GM21786 (cell line): ENCODE data around the gene SPA17.
A peak's percentile ranks its signal among the peaks of the same experiment; 100 is the strongest.

Experiments used
- ATAC-seq: cut with Tn5 transposase; IDR thresholded peaks from one replicate; pipeline ENCODE4 v1.9.1; 2021; ENCODE audit not compliant: unreplicated experiment

Gene SPA17

GRCh38 chr11:124719534-124719933 lies 45.8 kb downstream of the SPA17 start:
- no peak for ATAC-seq

GRCh38 chr11:124722176-124722575 lies 48.5 kb downstream of the SPA17 start:
- ATAC-seq, result no peak

- ATAC-seq, result peak; percentile 96
Observed at GRCh38 chr11:124724979-124725718, 51.4 kb downstream of the SPA17 start.

GRCh38 chr11:124725719-124726105 lies 52.0 kb downstream of the SPA17 start:
- no peak for ATAC-seq

- ATAC-seq, result no peak
Observed at GRCh38 chr11:124727474-124727873, 53.8 kb downstream of the SPA17 start.

GRCh38 chr11:124728134-124728533 lies 54.4 kb downstream of the SPA17 start:
- ATAC-seq, result no peak

GRCh38 chr11:124729571-124729970 lies 55.9 kb downstream of the SPA17 start:
- no peak for ATAC-seq

- no peak for ATAC-seq
Observed at GRCh38 chr11:124732230-124732629, 58.5 kb downstream of the SPA17 start.

- ATAC-seq, result no peak
Observed at GRCh38 chr11:124736736-124737135, 63.0 kb downstream of the SPA17 start.

- no peak for ATAC-seq
Observed at GRCh38 chr11:124737638-124738305, 64.1 kb downstream of the SPA17 start.

GRCh38 chr11:124738713-124739478 lies 65.2 kb downstream of the SPA17 start:
- ATAC-seq, result no peak

GRCh38 chr11:124739479-124740276 lies 66.0 kb downstream of the SPA17 start, which contains the start of gene NRGN:
Gene NRGN (plus strand): TSS chr11:124739942. CDS start chr11:124740085, 143 bp downstream.
- ATAC-seq, result peak; percentile 97

- peak; percentile 37 for ATAC-seq
Observed at GRCh38 chr11:124740277-124740882, 66.7 kb downstream of the SPA17 start.

- no peak for ATAC-seq
Observed at GRCh38 chr11:124742555-124742954, 68.9 kb downstream of the SPA17 start.

GRCh38 chr11:124743050-124743449 lies 69.3 kb downstream of the SPA17 start:
- no peak for ATAC-seq

GRCh38 chr11:124745270-124745834 lies 71.6 kb downstream of the SPA17 start:
- no peak for ATAC-seq

- peak; percentile 20 for ATAC-seq
Observed at GRCh38 chr11:124745835-124746620, 72.3 kb downstream of the SPA17 start.

- peak; percentile 94 for ATAC-seq
Observed at GRCh38 chr11:124746621-124747243, 73.0 kb downstream of the SPA17 start.
